Measurements from ENCODE around the gene MORC3. TPM values are rescaled to one million over a fixed set of nuclear protein-coding genes. Genes with fewer than 3 reads are reported as not detected.

Gene MORC3
- total RNA-seq, 1 donor from 2014 or later = 29.2 TPM

GRCh38 chr21:36375994-36376393 lies 56.0 kb downstream of the MORC3 start:
- no peaks in the 10 kb centered on the region for H4K20me1 ChIP-seq (ENCODE audit: insufficient read depth, low read length)
- no peaks in the 10 kb centered on the region for H3K9me3 ChIP-seq (ENCODE audit: insufficient read depth, low read depth, low read length)
- no peaks in the 10 kb centered on the region for H3K27me3 Mint-ChIP-seq (ENCODE audit: low read depth, unreplicated experiment)
- H3K9me3 Mint-ChIP-seq (ENCODE audit: unreplicated experiment) = no peaks in the 10 kb centered on the region
- no peak for FAIRE-seq
- no peak for TF ChIP-seq EZH2 (IDR thresholded peaks at IDR 0.05; ENCODE audit: insufficient read depth, low read length)
- TF ChIP-seq, protein P1, sequence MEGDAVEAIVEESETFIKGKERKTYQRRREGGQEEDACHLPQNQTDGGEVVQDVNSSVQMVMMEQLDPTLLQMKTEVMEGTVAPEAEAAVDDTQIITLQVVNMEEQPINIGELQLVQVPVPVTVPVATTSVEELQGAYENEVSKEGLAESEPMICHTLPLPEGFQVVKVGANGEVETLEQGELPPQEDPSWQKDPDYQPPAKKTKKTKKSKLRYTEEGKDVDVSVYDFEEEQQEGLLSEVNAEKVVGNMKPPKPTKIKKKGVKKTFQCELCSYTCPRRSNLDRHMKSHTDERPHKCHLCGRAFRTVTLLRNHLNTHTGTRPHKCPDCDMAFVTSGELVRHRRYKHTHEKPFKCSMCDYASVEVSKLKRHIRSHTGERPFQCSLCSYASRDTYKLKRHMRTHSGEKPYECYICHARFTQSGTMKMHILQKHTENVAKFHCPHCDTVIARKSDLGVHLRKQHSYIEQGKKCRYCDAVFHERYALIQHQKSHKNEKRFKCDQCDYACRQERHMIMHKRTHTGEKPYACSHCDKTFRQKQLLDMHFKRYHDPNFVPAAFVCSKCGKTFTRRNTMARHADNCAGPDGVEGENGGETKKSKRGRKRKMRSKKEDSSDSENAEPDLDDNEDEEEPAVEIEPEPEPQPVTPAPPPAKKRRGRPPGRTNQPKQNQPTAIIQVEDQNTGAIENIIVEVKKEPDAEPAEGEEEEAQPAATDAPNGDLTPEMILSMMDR (IDR thresholded peaks at IDR 0.05; ENCODE audit: insufficient read depth, low read depth, low read length) = no peak
- H3K4me1 ChIP-seq (ENCODE audit: insufficient read depth, low read length) = no peaks in the 10 kb centered on the region
- H2AFZ ChIP-seq (ENCODE audit: low read depth, low read length) = no peak overlapping the region
- H3K4me3 ChIP-seq (ENCODE audit: insufficient read depth, low read depth, low read length) = no peak overlapping the region
- peaks cover 47% of the 10 kb centered on the region for H3K36me3 ChIP-seq (ENCODE audit: insufficient read depth, low read length)
- no peak overlapping the region for H3K4me3 Mint-ChIP-seq (ENCODE audit: unreplicated experiment)
- no peaks in the 10 kb centered on the region for H3K27me3 ChIP-seq (ENCODE audit: insufficient read depth, low read length)
- no peak overlapping the region for H3K27ac ChIP-seq (ENCODE audit: low read depth, low read length)
- peaks cover 12% of the 10 kb centered on the region for H3K36me3 Mint-ChIP-seq (ENCODE audit: low read depth, unreplicated experiment)
- peaks cover 2% of the 10 kb centered on the region for H3K4me1 Mint-ChIP-seq (ENCODE audit: low read depth, unreplicated experiment)
- no peaks in the 10 kb centered on the region for H3K79me2 ChIP-seq (ENCODE audit: insufficient read depth, low read length)
- no peak for DNase-seq (ENCODE audit: low read depth)
- H3K9ac ChIP-seq (ENCODE audit: low read length) = no peak overlapping the region
- H3K27ac Mint-ChIP-seq (ENCODE audit: unreplicated experiment) = no peak overlapping the region
- H3K4me2 ChIP-seq (ENCODE audit: low read length) = no peak overlapping the region

DNA sequence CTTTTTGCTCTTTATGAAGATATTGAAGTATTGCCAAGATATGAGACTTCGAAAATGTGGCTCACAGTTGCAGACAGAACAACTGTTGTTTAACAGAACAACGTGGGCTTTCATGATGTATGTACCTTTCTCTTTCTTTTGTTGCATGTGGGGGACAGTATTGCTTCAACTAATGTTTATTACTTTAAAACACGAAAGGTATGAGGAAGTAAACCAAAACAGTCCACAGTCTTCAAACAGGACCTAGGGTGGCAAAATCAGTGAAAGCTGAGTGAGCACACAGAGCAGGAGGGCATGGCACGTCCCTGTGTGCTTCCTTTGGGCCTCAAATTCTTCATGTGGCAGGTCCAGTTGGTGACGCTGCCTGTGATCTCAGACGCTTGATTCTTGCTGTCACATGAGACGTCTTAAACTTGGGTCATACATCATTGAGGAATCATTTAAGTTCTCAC lies 57.4 kb downstream of the MORC3 start:
- TF ChIP-seq, protein P1 (IDR thresholded peaks at IDR 0.05; ENCODE audit: insufficient read depth, low read depth, low read length) = no peak
- no peak for TF ChIP-seq EZH2 (IDR thresholded peaks at IDR 0.05; ENCODE audit: insufficient read depth, low read length)
- Mint-ChIP-seq H3K4me3 (ENCODE audit: unreplicated experiment) (no peak overlapping the region), H3K27ac (ENCODE audit: unreplicated experiment) (no peak overlapping the region), H3K27me3 (ENCODE audit: low read depth, unreplicated experiment) (no peaks in the 10 kb centered on the region), H3K36me3 (ENCODE audit: low read depth, unreplicated experiment) (peaks cover 20% of the 10 kb centered on the region), H3K4me1 (ENCODE audit: low read depth, unreplicated experiment) (peaks cover 7% of the 10 kb centered on the region), H3K9me3 (ENCODE audit: unreplicated experiment) (no peaks in the 10 kb centered on the region)
- no peaks in the 10 kb centered on the region for H3K27me3 ChIP-seq (ENCODE audit: insufficient read depth, low read length)
- H3K9ac ChIP-seq (ENCODE audit: low read length) = no peak overlapping the region
- H2AFZ ChIP-seq (ENCODE audit: low read depth, low read length) = no peak overlapping the region
- no peak overlapping the region for H3K27ac ChIP-seq (ENCODE audit: low read depth, low read length)
- FAIRE-seq (no peak), DNase-seq (ENCODE audit: low read depth) (no peak)
- H3K9me3 ChIP-seq (ENCODE audit: insufficient read depth, low read depth, low read length) = no peaks in the 10 kb centered on the region
- H3K4me2 ChIP-seq (ENCODE audit: low read length) = no peak overlapping the region
- no peak overlapping the region for H3K4me3 ChIP-seq (ENCODE audit: insufficient read depth, low read depth, low read length)
- H3K79me2 ChIP-seq (ENCODE audit: insufficient read depth, low read length) = no peaks in the 10 kb centered on the region
- no peaks in the 10 kb centered on the region for H3K4me1 ChIP-seq (ENCODE audit: insufficient read depth, low read length)
- peaks cover 35% of the 10 kb centered on the region for H3K36me3 ChIP-seq (ENCODE audit: insufficient read depth, low read length)
- no peaks in the 10 kb centered on the region for H4K20me1 ChIP-seq (ENCODE audit: insufficient read depth, low read length)

GRCh38 chr21:36379251-36379650 lies 59.3 kb downstream of the MORC3 start:
- no peaks in the 10 kb centered on the region for H3K27me3 Mint-ChIP-seq (ENCODE audit: low read depth, unreplicated experiment)
- Histone ChIP-seq H3K9me3 (ENCODE audit: insufficient read depth, low read depth, low read length) (no peaks in the 10 kb centered on the region), H3K79me2 (ENCODE audit: insufficient read depth, low read length) (no peaks in the 10 kb centered on the region), H3K4me1 (ENCODE audit: insufficient read depth, low read length) (no peaks in the 10 kb centered on the region), H3K36me3 (ENCODE audit: insufficient read depth, low read length) (peaks cover 26% of the 10 kb centered on the region), H3K27me3 (ENCODE audit: insufficient read depth, low read length) (no peaks in the 10 kb centered on the region), H2AFZ (ENCODE audit: low read depth, low read length) (no peak overlapping the region), H3K4me3 (ENCODE audit: insufficient read depth, low read depth, low read length) (no peak overlapping the region), H3K4me2 (ENCODE audit: low read length) (no peak overlapping the region), H3K27ac (ENCODE audit: low read depth, low read length) (no peak overlapping the region), H3K9ac (ENCODE audit: low read length) (no peak overlapping the region), H4K20me1 (ENCODE audit: insufficient read depth, low read length) (no peaks in the 10 kb centered on the region)
- H3K36me3 Mint-ChIP-seq (ENCODE audit: low read depth, unreplicated experiment) = peaks cover 15% of the 10 kb centered on the region
- H3K4me3 Mint-ChIP-seq (ENCODE audit: unreplicated experiment) = no peak overlapping the region
- TF ChIP-seq EZH2 (IDR thresholded peaks at IDR 0.05; ENCODE audit: insufficient read depth, low read length) = no peak
- TF ChIP-seq, protein P1 (IDR thresholded peaks at IDR 0.05; ENCODE audit: insufficient read depth, low read depth, low read length) = no peak
- FAIRE-seq (no peak), DNase-seq (ENCODE audit: low read depth) (no peak)
- peaks cover 7% of the 10 kb centered on the region for H3K4me1 Mint-ChIP-seq (ENCODE audit: low read depth, unreplicated experiment)
- H3K27ac Mint-ChIP-seq (ENCODE audit: unreplicated experiment) = peak overlapping the region; percentile 38
- no peaks in the 10 kb centered on the region for H3K9me3 Mint-ChIP-seq (ENCODE audit: unreplicated experiment)

All from astrocyte (in vitro differentiated cells and primary cell).